Muscle layer of duodenum (tissue), 2 donors: ENCODE measurements around the gene PGM2L1.
A peak's percentile ranks its signal among the peaks of the same experiment; 100 is the strongest.

Experiments
- H3K27ac ChIP-seq: one replicate; pipeline ENCODE4 v1.7.0; 2013; ENCODE audit warnings: mild to moderate bottlenecking, low read length
- H3K27me3 ChIP-seq: one replicate; pipeline ENCODE4 v1.7.0; 2013; ENCODE audit warnings: low read depth, mild to moderate bottlenecking, control low read depth, low read length
- H3K36me3 ChIP-seq, 2 donors: one replicate each; pipeline ENCODE4 v1.7.0; 2013; ENCODE audit warnings: low read length in 2 of 2, control low read depth in 1 of 2, mild to moderate bottlenecking in 1 of 2; ENCODE audit not compliant: insufficient read depth in 2 of 2, control insufficient read depth in 1 of 2
- H3K4me1 ChIP-seq, 2 donors: one replicate each; pipeline ENCODE4 v1.7.0; 2013; ENCODE audit warnings: low read length in 2 of 2, mild to moderate bottlenecking in 2 of 2, control low read depth in 1 of 2, moderate library complexity in 1 of 2; ENCODE audit not compliant: insufficient read depth in 2 of 2, control insufficient read depth in 1 of 2
- H3K4me3 ChIP-seq, 2 donors: one replicate each; pipeline ENCODE4 v1.7.0; 2013; ENCODE audit warnings: low read length in 2 of 2, low read depth in 1 of 2, mild to moderate bottlenecking in 1 of 2
- H3K9me3 ChIP-seq, 2 donors: one replicate each; pipeline ENCODE4 v1.7.0; 2013; ENCODE audit warnings: low read length in 2 of 2, control low read depth in 1 of 2, mild to moderate bottlenecking in 1 of 2; ENCODE audit not compliant: control insufficient read depth in 1 of 2
- donor health status: healthy.

The PGM2L1 gene

GRCh38 chr11:74318241-74318932 is 79.8 kb downstream of the PGM2L1 start:
- no peak overlapping the region for H3K27ac ChIP-seq
- H3K4me3 ChIP-seq, result no peak overlapping the region
- no peaks in the 10 kb centered on the region for H3K36me3 ChIP-seq
- peaks cover 0 to 6% of the 10 kb centered on the region in 2 donors for H3K9me3 ChIP-seq
- H3K4me1 ChIP-seq, result peaks cover 0 to 13% of the 10 kb centered on the region in 2 donors
- H3K27me3 ChIP-seq, result no peaks in the 10 kb centered on the region

GRCh38 chr11:74316772-74317505 is 81.3 kb downstream of the PGM2L1 start:
- H3K27ac ChIP-seq, result no peak overlapping the region
- peaks cover 0 to 6% of the 10 kb centered on the region in 2 donors for H3K9me3 ChIP-seq
- no peaks in the 10 kb centered on the region for H3K27me3 ChIP-seq
- no peak overlapping the region for H3K4me3 ChIP-seq
- no peaks in the 10 kb centered on the region for H3K36me3 ChIP-seq
- peaks cover 0 to 4% of the 10 kb centered on the region in 2 donors for H3K4me1 ChIP-seq

- Histone ChIP-seq H3K27ac (no peak overlapping the region), H3K27me3 (no peaks in the 10 kb centered on the region), H3K36me3 (no peaks in the 10 kb centered on the region), H3K9me3 (peaks cover 0 to 6% of the 10 kb centered on the region in 2 donors), H3K4me1 (peaks cover 0 to 8% of the 10 kb centered on the region in 2 donors), H3K4me3 (no peak overlapping the region)
Measured at GRCh38 chr11:74312326-74312725, 85.9 kb downstream of the PGM2L1 start.

GRCh38 chr11:74311352-74311926 is 86.8 kb downstream of the PGM2L1 start, which contains the start of gene P4HA3:
P4HA3 (minus strand) TSS chr11:74311640; CDS start chr11:74311611, 29 bp downstream.
- H3K4me1 ChIP-seq, result peaks cover 0 to 10% of the 10 kb centered on the region in 2 donors
- H3K9me3 ChIP-seq, result no peaks in the 10 kb centered on the region
- no peak within 1 kb of the TSS for H3K27ac ChIP-seq
- H3K36me3 ChIP-seq, result no peaks in the 10 kb centered on the region
- no peaks in the 10 kb centered on the region for H3K27me3 ChIP-seq
- peak within 1 kb of the TSS; percentile 41 to 50 for H3K4me3 ChIP-seq

- H3K4me1 ChIP-seq, result peaks cover 0 to 10% of the 10 kb centered on the region in 2 donors
- no peak overlapping the region for H3K27ac ChIP-seq
- H3K4me3 ChIP-seq, result peak overlapping the region; percentile 41 to 50
- no peaks in the 10 kb centered on the region for H3K36me3 ChIP-seq
- H3K9me3 ChIP-seq, result no peaks in the 10 kb centered on the region
- H3K27me3 ChIP-seq, result no peaks in the 10 kb centered on the region
Measured at GRCh38 chr11:74310857-74311256, 87.4 kb downstream of the PGM2L1 start.

- H3K27me3 ChIP-seq, result no peaks in the 10 kb centered on the region
- no peak overlapping the region for H3K4me3 ChIP-seq
- H3K4me1 ChIP-seq, result peaks cover 0 to 10% of the 10 kb centered on the region in 2 donors
- no peaks in the 10 kb centered on the region for H3K9me3 ChIP-seq
- H3K36me3 ChIP-seq, result no peaks in the 10 kb centered on the region
- no peak overlapping the region for H3K27ac ChIP-seq
Measured at GRCh38 chr11:74307434-74307833, 90.8 kb downstream of the PGM2L1 start.

- H3K27ac ChIP-seq, result no peak overlapping the region
- H3K9me3 ChIP-seq, result no peaks in the 10 kb centered on the region
- H3K27me3 ChIP-seq, result no peaks in the 10 kb centered on the region
- H3K4me1 ChIP-seq, result peaks cover 0 to 10% of the 10 kb centered on the region in 2 donors
- H3K4me3 ChIP-seq, result no peak overlapping the region
- H3K36me3 ChIP-seq, result no peaks in the 10 kb centered on the region
Measured at GRCh38 chr11:74306435-74307175, 91.6 kb downstream of the PGM2L1 start.

GRCh38 chr11:74299015-74299414 is 99.2 kb downstream of the PGM2L1 start:
- Histone ChIP-seq H3K4me1 (no peaks in the 10 kb centered on the region), H3K27ac (no peak overlapping the region), H3K36me3 (no peaks in the 10 kb centered on the region), H3K27me3 (no peaks in the 10 kb centered on the region), H3K9me3 (no peaks in the 10 kb centered on the region), H3K4me3 (no peak overlapping the region)

- no peaks in the 10 kb centered on the region for H3K27me3 ChIP-seq
- H3K27ac ChIP-seq, result no peak overlapping the region
- H3K4me3 ChIP-seq, result no peak overlapping the region
- no peaks in the 10 kb centered on the region for H3K36me3 ChIP-seq
- H3K4me1 ChIP-seq, result no peaks in the 10 kb centered on the region
- H3K9me3 ChIP-seq, result no peaks in the 10 kb centered on the region
Measured at GRCh38 chr11:74297484-74297883, 100.7 kb downstream of the PGM2L1 start.

GRCh38 chr11:74288911-74289310 is 109.3 kb downstream of the PGM2L1 start:
- Histone ChIP-seq H3K36me3 (no peaks in the 10 kb centered on the region), H3K27ac (no peak overlapping the region), H3K4me1 (no peaks in the 10 kb centered on the region), H3K27me3 (no peaks in the 10 kb centered on the region), H3K4me3 (no peak overlapping the region), H3K9me3 (no peaks in the 10 kb centered on the region)

- no peak overlapping the region for H3K27ac ChIP-seq
- no peaks in the 10 kb centered on the region for H3K27me3 ChIP-seq
- no peaks in the 10 kb centered on the region for H3K9me3 ChIP-seq
- no peak overlapping the region for H3K4me3 ChIP-seq
- no peaks in the 10 kb centered on the region for H3K36me3 ChIP-seq
- H3K4me1 ChIP-seq, result no peaks in the 10 kb centered on the region
Measured at GRCh38 chr11:74288161-74288560, 110.1 kb downstream of the PGM2L1 start.
